Measurements from ENCODE around the gene PKDCC.

DNA sequence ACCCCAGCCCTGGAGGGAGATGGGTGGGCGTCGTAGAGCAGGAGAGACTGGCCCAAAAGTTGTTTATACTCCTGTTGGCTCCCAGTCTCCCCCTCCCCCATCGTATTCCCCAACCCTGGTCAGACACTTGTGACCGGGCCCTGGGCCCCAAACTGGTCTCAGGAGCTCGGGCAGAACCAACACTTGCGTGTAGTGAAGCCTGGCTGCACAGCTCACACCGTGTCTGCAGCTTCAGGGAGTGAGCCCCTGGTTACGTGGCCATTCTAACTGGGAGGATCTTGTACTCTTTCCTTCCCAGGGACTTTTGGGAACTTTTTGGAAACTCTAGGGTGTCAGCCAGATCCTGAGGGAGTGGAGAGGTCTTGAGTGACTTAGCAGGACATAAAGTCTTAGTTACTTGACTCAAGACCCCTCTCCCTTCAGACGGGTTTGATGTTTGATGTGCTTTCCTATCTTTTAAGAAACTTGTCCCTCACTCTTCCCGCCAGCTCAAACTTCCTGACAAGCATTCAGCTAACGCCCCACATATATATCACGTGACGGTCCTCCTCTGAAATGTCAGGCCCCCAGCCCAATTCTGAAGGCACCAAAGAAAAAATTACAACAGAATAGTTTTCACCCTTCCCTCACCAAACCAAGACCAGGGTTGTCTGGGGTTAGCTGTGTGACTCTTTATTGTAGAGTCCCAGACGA, 2.3 kb downstream of the PKDCC start:
- TF ChIP-seq POLR2A (IDR thresholded peaks at IDR 0.05; ENCODE audit: low read depth, low read length) = no peak
- no peak for TF ChIP-seq TAF1 (IDR thresholded peaks at IDR 0.05; ENCODE audit: low read depth, low read length)
